Keratinocyte (primary cell): ENCODE measurements around the gene REM1. TPM values are rescaled to one million over a fixed set of nuclear protein-coding genes. Genes with fewer than 3 reads are reported as not detected.

ENCODE experiments used
- DNase-seq: peaks from one replicate; pipeline ENCODE4 v3.0.0-alpha.2; 2011; ENCODE audit warnings: low read depth, missing footprints, low spot score
- FAIRE-seq: peaks from 2 replicates; lab custom pipeline; 2011; peaks lifted over from hg19 to GRCh38; lab: Jason Lieb, UNC
- H2AFZ ChIP-seq: 2 replicates; pipeline ENCODE4 v1.6.0; 2012; ENCODE audit warnings: low read length, control low read depth, inconsistent platforms; ENCODE audit not compliant: control insufficient read depth
- H3K27ac ChIP-seq: 2 replicates; pipeline ENCODE4 v1.5.1; 2011; ENCODE audit warnings: low read length; ENCODE audit not compliant: control insufficient read depth, insufficient read depth
- H3K27me3 ChIP-seq: 3 replicates; pipeline ENCODE4 v1.6.0; 2011; ENCODE audit warnings: low read length; ENCODE audit not compliant: control insufficient read depth, insufficient read depth; ENCODE audit errors: extremely low read depth
- H3K36me3 ChIP-seq, 2 experiments: 2 replicates in 1 of 2; 3 replicates in 1 of 2; pipeline ENCODE4 v1.5.1; 2011; ENCODE audit warnings: low read length in 2 of 2, mild to moderate bottlenecking in 1 of 2; ENCODE audit not compliant: control insufficient read depth in 2 of 2, insufficient read depth in 2 of 2; ENCODE audit errors: extremely low read depth in 1 of 2
- H3K4me1 ChIP-seq: 3 replicates; pipeline ENCODE4 v1.5.1; 2011; ENCODE audit warnings: low read length; ENCODE audit not compliant: control insufficient read depth, insufficient read depth; ENCODE audit errors: extremely low read depth
- H3K4me2 ChIP-seq: 3 replicates; pipeline ENCODE4 v1.6.0; 2011; ENCODE audit warnings: low read depth, low read length; ENCODE audit not compliant: control insufficient read depth, insufficient read depth; ENCODE audit errors: extremely low read depth
- H3K4me3 ChIP-seq, 3 experiments: fragments of 200-600 bp in 1 of 3; sonication (generic) in 1 of 3; 2 replicates in 2 of 3; 3 replicates in 1 of 3; pipeline ENCODE4 v1.5.1; 2011 to 2016; ENCODE audit warnings: low read length in 3 of 3, mild to moderate bottlenecking in 3 of 3, control low read depth in 2 of 3, inconsistent platforms in 1 of 3, low read depth in 1 of 3, mixed read lengths in 1 of 3, mixed run types in 1 of 3, moderate library complexity in 1 of 3; ENCODE audit not compliant: control insufficient read depth in 2 of 3, insufficient read depth in 2 of 3; ENCODE audit errors: extremely low read depth in 1 of 3
- H3K79me2 ChIP-seq: 2 replicates; pipeline ENCODE4 v1.6.0; 2012; ENCODE audit warnings: low read length; ENCODE audit not compliant: control insufficient read depth, insufficient read depth
- H3K9ac ChIP-seq: 3 replicates; pipeline ENCODE4 v1.6.0; 2011; ENCODE audit warnings: low read length; ENCODE audit not compliant: control insufficient read depth, insufficient read depth; ENCODE audit errors: extremely low read depth
- H3K9me1 ChIP-seq: 3 replicates; pipeline ENCODE4 v1.6.0; 2011; ENCODE audit warnings: low read length; ENCODE audit not compliant: control insufficient read depth, insufficient read depth; ENCODE audit errors: extremely low read depth
- H3K9me3 ChIP-seq: 2 replicates; pipeline ENCODE4 v1.5.1; 2012; ENCODE audit warnings: low read depth, low read length; ENCODE audit not compliant: control insufficient read depth
- H4K20me1 ChIP-seq: 3 replicates; pipeline ENCODE4 v1.6.0; 2011; ENCODE audit warnings: low read length; ENCODE audit not compliant: control insufficient read depth, insufficient read depth; ENCODE audit errors: extremely low read depth
- EZH2 ChIP-seq: IDR thresholded peaks from one replicate; pipeline ENCODE4 v1.6.1; 2012; ENCODE audit warnings: inconsistent platforms, mild to moderate bottlenecking, low read length, moderate library complexity
- dilution Hi-C: fragments of 300-500 bp; cut with MboI; formaldehyde crosslinking; loops from one replicate; pipeline ENCODE4 v1.7.0; 2020; ENCODE audit warnings: low sequenced_read_pairs; ENCODE audit not compliant: extremely low pct_ligation_motif_present
- polyA plus RNA-seq, 5 experiments: library from polyadenylated mRNA; depleted of rRNA in 3 of 5; stranded (reverse) in 3 of 5; stranded (forward) in 1 of 5; unstranded in 1 of 5; fragments of >200 nt; gene quantifications; 1 replicate in 1 of 5; 2 replicates in 3 of 5; 3 replicates in 1 of 5; pipeline versions ENCODE4 v1.2.1 to v1.2.3, GENCODE V29; 2011 to 2012; ENCODE audit warnings: missing spikeins in 2 of 5, low read depth in 1 of 5, low replicate concordance in 1 of 5
- TF ChIP-seq, protein P1 (sequence below), 3 experiments: IDR thresholded peaks in 1 of 3; conservative IDR thresholded peaks in 1 of 3; optimal IDR thresholded peaks in 1 of 3; 2 replicates in 2 of 3; 3 replicates in 1 of 3; pipeline versions ENCODE3 to v1.5.1; 2011; ENCODE audit warnings: low read length in 3 of 3, mild to moderate bottlenecking in 3 of 3, moderate library complexity in 2 of 3, control low read depth in 1 of 3, inconsistent platforms in 1 of 3; ENCODE audit not compliant: insufficient read depth in 2 of 3; ENCODE audit errors: extremely low read depth in 1 of 3

The REM1 gene
- polyA plus RNA-seq, 1 donor (not counting 4 experiments of a cell fraction or from before 2014, with no cell fraction given): not detected

DNA sequence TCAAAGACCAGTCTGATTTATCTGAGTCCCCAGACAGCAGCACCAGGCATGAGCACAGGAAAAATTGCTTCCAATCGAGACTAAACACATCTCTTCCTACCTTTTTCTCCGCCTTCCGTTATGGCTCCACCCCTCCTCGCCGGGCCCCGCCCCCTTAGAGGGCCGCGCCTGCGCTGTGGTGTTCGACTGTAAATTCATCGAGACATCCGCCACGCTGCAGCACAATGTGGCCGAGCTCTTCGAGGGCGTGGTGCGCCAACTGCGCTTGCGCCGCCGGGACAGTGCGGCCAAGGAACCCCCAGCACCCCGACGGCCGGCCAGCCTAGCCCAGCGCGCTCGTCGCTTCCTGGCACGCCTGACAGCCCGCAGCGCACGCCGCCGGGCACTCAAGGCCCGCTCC, 8.9 kb downstream of the REM1 start:
- TF ChIP-seq, protein P1, sequence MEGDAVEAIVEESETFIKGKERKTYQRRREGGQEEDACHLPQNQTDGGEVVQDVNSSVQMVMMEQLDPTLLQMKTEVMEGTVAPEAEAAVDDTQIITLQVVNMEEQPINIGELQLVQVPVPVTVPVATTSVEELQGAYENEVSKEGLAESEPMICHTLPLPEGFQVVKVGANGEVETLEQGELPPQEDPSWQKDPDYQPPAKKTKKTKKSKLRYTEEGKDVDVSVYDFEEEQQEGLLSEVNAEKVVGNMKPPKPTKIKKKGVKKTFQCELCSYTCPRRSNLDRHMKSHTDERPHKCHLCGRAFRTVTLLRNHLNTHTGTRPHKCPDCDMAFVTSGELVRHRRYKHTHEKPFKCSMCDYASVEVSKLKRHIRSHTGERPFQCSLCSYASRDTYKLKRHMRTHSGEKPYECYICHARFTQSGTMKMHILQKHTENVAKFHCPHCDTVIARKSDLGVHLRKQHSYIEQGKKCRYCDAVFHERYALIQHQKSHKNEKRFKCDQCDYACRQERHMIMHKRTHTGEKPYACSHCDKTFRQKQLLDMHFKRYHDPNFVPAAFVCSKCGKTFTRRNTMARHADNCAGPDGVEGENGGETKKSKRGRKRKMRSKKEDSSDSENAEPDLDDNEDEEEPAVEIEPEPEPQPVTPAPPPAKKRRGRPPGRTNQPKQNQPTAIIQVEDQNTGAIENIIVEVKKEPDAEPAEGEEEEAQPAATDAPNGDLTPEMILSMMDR (optimal IDR thresholded peaks at IDR 0.05 in 1 of 3, IDR thresholded peaks at IDR 0.05 in 1 of 3, conservative IDR thresholded peaks at IDR 0.05 in 1 of 3; ENCODE audit: extremely low read depth in 1 of 3, insufficient read depth in 2 of 3, low read length in 3 of 3): no peak
- no peak for TF ChIP-seq EZH2
- H3K9me1 ChIP-seq: no peaks in the 10 kb centered on the region

GRCh38 chr20:31485450-31486339, 10.6 kb downstream of the REM1 start:
- H3K4me2 ChIP-seq: no peak overlapping the region
- H3K9me1 ChIP-seq: no peaks in the 10 kb centered on the region
- DNase-seq: no peak
- no peaks in the 10 kb centered on the region for H3K4me1 ChIP-seq
- no peaks in the 10 kb centered on the region for H3K36me3 ChIP-seq
- peaks cover 15% of the 10 kb centered on the region for H3K27me3 ChIP-seq
- no peaks in the 10 kb centered on the region for H3K9me3 ChIP-seq
- H4K20me1 ChIP-seq: no peaks in the 10 kb centered on the region
- no peak for FAIRE-seq
- no peak overlapping the region for H3K4me3 ChIP-seq
- no peak overlapping the region for H3K9ac ChIP-seq
- H2AFZ ChIP-seq: no peak overlapping the region
- H3K79me2 ChIP-seq: no peaks in the 10 kb centered on the region
- dilution Hi-C loops: no loop called here
- no peak for TF ChIP-seq EZH2
- TF ChIP-seq, protein P1 (optimal IDR thresholded peaks at IDR 0.05 in 1 of 3, IDR thresholded peaks at IDR 0.05 in 1 of 3, conservative IDR thresholded peaks at IDR 0.05 in 1 of 3; ENCODE audit: extremely low read depth in 1 of 3, insufficient read depth in 2 of 3, low read length in 3 of 3): no peak
- H3K27ac ChIP-seq: no peak overlapping the region

More for the DNA sequence above, 8.9 kb downstream of the REM1 start:
- no peak overlapping the region for H2AFZ ChIP-seq
- FAIRE-seq (no peak), DNase-seq (no peak)
- no peak overlapping the region for H3K9ac ChIP-seq
- dilution Hi-C loops: no loop called here
- H3K27me3 ChIP-seq: peaks cover 15% of the 10 kb centered on the region
- no peaks in the 10 kb centered on the region for H3K79me2 ChIP-seq
- no peak overlapping the region for H3K4me3 ChIP-seq
- H3K36me3 ChIP-seq: no peaks in the 10 kb centered on the region
- no peak overlapping the region for H3K27ac ChIP-seq
- H3K4me1 ChIP-seq: no peaks in the 10 kb centered on the region
- H3K9me3 ChIP-seq: no peaks in the 10 kb centered on the region
- H3K4me2 ChIP-seq: no peak overlapping the region
- no peaks in the 10 kb centered on the region for H4K20me1 ChIP-seq
